Activated naive CD4-positive, alpha-beta T cell treated with anti-CD3 and anti-CD28 coated beads, Interleukin-2, amount 50 U/mL, for 72 hours (primary cell): ENCODE data around the gene GRK3. TPM values are rescaled to one million over a fixed set of nuclear protein-coding genes. Genes with fewer than 3 reads are reported as not detected.
"Not testable (repeated sequence)": the region's sequence is repeated elsewhere in the genome, so short reads cannot be mapped to it uniquely, and the experiment has no call there.

ENCODE experiments used
- ATAC-seq, 2 donors: fragments of 150-1000 bp; cut with Tn5 transposase; 2 replicates each; pipeline ENCODE4 v1.10.0; 2021; ENCODE audit warnings: mild to moderate bottlenecking in 2 of 2, moderate library complexity in 2 of 2
- DNase-seq, 2 donors: peaks; one replicate each; pipeline ENCODE4 v3.0.0; 2021 to 2022; ENCODE audit warnings: low spot score in 2 of 2
- H3K27ac Mint-ChIP-seq, 2 donors: one replicate each; pipeline ENCODE4 v1.8.0; 2022; ENCODE audit warnings: mild to moderate bottlenecking in 2 of 2, mixed read lengths in 2 of 2
- H3K36me3 Mint-ChIP-seq, 2 donors: one replicate each; pipeline ENCODE4 v1.8.0; 2022; ENCODE audit warnings: mixed read lengths in 2 of 2
- H3K9me3 Mint-ChIP-seq, 2 donors: one replicate each; pipeline ENCODE4 v1.8.0; 2022; ENCODE audit warnings: mixed read lengths in 2 of 2
- total RNA-seq, 2 donors: library from RNA; stranded (reverse); gene quantifications; one replicate each; pipeline ENCODE4 v1.2.3, GENCODE V29; 2022

Gene GRK3
- total RNA-seq, 2 donors from 2014 or later, result 13.6 to 31.6 TPM

GRCh38 chr22:25706197-25706596 is 141.7 kb downstream of the GRK3 start:
- H3K27ac Mint-ChIP-seq, result peak overlapping the region in 1 of 2 donors; percentile 12
- no peak for DNase-seq
- ATAC-seq, result no peak
- peaks cover 0 to 38% of the 10 kb centered on the region in 2 donors for H3K36me3 Mint-ChIP-seq
- no peaks in the 10 kb centered on the region for H3K9me3 Mint-ChIP-seq

- peaks cover 0 to 43% of the 10 kb centered on the region in 2 donors for H3K36me3 Mint-ChIP-seq
- ATAC-seq, result not testable (repeated sequence)
- H3K27ac Mint-ChIP-seq, result peak overlapping the region in 1 of 2 donors; percentile 80
These were observed 144.0 kb downstream of the GRK3 start for GRCh38 chr22:25708430-25708829.

GRCh38 chr22:25709758-25710157 is 145.3 kb downstream of the GRK3 start:
- peak overlapping the region; percentile 54 to 86 for H3K27ac Mint-ChIP-seq
- peak; percentile 98 to 99 for ATAC-seq
- H3K9me3 Mint-ChIP-seq, result no peaks in the 10 kb centered on the region
- DNase-seq, result peak; percentile 52 to 57
- H3K36me3 Mint-ChIP-seq, result peaks cover 0 to 42% of the 10 kb centered on the region in 2 donors

More at GRCh38 chr22:25708430-25708829, 144.0 kb downstream of the GRK3 start:
- H3K9me3 Mint-ChIP-seq, DNase-seq: not testable (repeated sequence)

GRCh38 chr22:25710501-25710900 is 146.0 kb downstream of the GRK3 start:
- no peak for ATAC-seq
- Mint-ChIP-seq H3K9me3 (no peaks in the 10 kb centered on the region), H3K36me3 (peaks cover 0 to 40% of the 10 kb centered on the region in 2 donors), H3K27ac (peak overlapping the region in 1 of 2 donors; percentile 54)
- no peak for DNase-seq

GRCh38 chr22:25711491-25711890 is 147.0 kb downstream of the GRK3 start:
- no peak for DNase-seq
- Mint-ChIP-seq H3K36me3 (peaks cover 0 to 32% of the 10 kb centered on the region in 2 donors), H3K9me3 (no peaks in the 10 kb centered on the region), H3K27ac (peak overlapping the region; percentile 14 to 57)
- no peak for ATAC-seq

GRCh38 chr22:25712661-25713400 is 148.4 kb downstream of the GRK3 start:
- DNase-seq (no peak), ATAC-seq (no peak)
- peaks cover 0 to 21% of the 10 kb centered on the region in 2 donors for H3K36me3 Mint-ChIP-seq
- H3K27ac Mint-ChIP-seq, result peak overlapping the region in 1 of 2 donors; percentile 40
- no peaks in the 10 kb centered on the region for H3K9me3 Mint-ChIP-seq

- Mint-ChIP-seq H3K27ac (no peak overlapping the region), H3K36me3 (peaks cover 0 to 29% of the 10 kb centered on the region in 2 donors), H3K9me3 (no peaks in the 10 kb centered on the region)
- DNase-seq (no peak), ATAC-seq (no peak)
These were observed 149.6 kb downstream of the GRK3 start for GRCh38 chr22:25714070-25714469.

GRCh38 chr22:25714739-25715138 is 150.3 kb downstream of the GRK3 start:
- Mint-ChIP-seq H3K27ac (no peak overlapping the region), H3K36me3 (peaks cover 0 to 29% of the 10 kb centered on the region in 2 donors), H3K9me3 (no peaks in the 10 kb centered on the region)
- no peak for DNase-seq
- peak in 1 of 2 donors; percentile 19 for ATAC-seq

GRCh38 chr22:25716637-25717036 is 152.2 kb downstream of the GRK3 start:
- no peak for ATAC-seq
- peaks cover 0 to 14% of the 10 kb centered on the region in 2 donors for H3K36me3 Mint-ChIP-seq
- no peaks in the 10 kb centered on the region for H3K9me3 Mint-ChIP-seq
- H3K27ac Mint-ChIP-seq, result no peak overlapping the region
- DNase-seq, result no peak

- peaks cover 0 to 13% of the 10 kb centered on the region in 2 donors for H3K36me3 Mint-ChIP-seq
These were observed 153.8 kb downstream of the GRK3 start for GRCh38 chr22:25718135-25718840.

GRCh38 chr22:25722223-25722622 is 157.7 kb downstream of the GRK3 start:
- Mint-ChIP-seq H3K36me3 (peaks cover 0 to 9% of the 10 kb centered on the region in 2 donors), H3K27ac (no peak overlapping the region), H3K9me3 (no peaks in the 10 kb centered on the region)
- ATAC-seq, result no peak
- no peak for DNase-seq

More at GRCh38 chr22:25718135-25718840, 153.8 kb downstream of the GRK3 start:
- DNase-seq (no peak), ATAC-seq (peak in 1 of 2 donors; percentile 37)
- Mint-ChIP-seq H3K27ac (peak overlapping the region in 1 of 2 donors; percentile 39), H3K9me3 (no peaks in the 10 kb centered on the region)

- Mint-ChIP-seq H3K27ac (no peak overlapping the region), H3K36me3 (peaks cover 0 to 9% of the 10 kb centered on the region in 2 donors), H3K9me3 (no peaks in the 10 kb centered on the region)
- ATAC-seq (no peak), DNase-seq (no peak)
These were observed 158.2 kb downstream of the GRK3 start for GRCh38 chr22:25722626-25723025.

- Mint-ChIP-seq H3K9me3 (no peaks in the 10 kb centered on the region), H3K27ac (peak overlapping the region; percentile 31 to 40), H3K36me3 (no peaks in the 10 kb centered on the region)
- DNase-seq (no peak), ATAC-seq (peak; percentile 57 to 79)
These were observed 161.8 kb downstream of the GRK3 start for GRCh38 chr22:25726241-25726640.

- Mint-ChIP-seq H3K36me3 (no peaks in the 10 kb centered on the region), H3K9me3 (no peaks in the 10 kb centered on the region), H3K27ac (peak overlapping the region in 1 of 2 donors; percentile 29)
- DNase-seq (no peak), ATAC-seq (no peak)
These were observed 163.6 kb downstream of the GRK3 start for GRCh38 chr22:25728071-25728470.

GRCh38 chr22:25729016-25729995 is 164.8 kb downstream of the GRK3 start:
- Mint-ChIP-seq H3K36me3 (peaks cover 0 to 5% of the 10 kb centered on the region in 2 donors), H3K9me3 (peaks cover 0 to 4% of the 10 kb centered on the region in 2 donors), H3K27ac (peak overlapping the region in 1 of 2 donors; percentile 4)
- ATAC-seq (peak in 1 of 2 donors; percentile 33), DNase-seq (no peak)

GRCh38 chr22:25735650-25736049 is 171.2 kb downstream of the GRK3 start:
- H3K36me3 Mint-ChIP-seq, result peaks cover 0 to 26% of the 10 kb centered on the region in 2 donors
- H3K27ac Mint-ChIP-seq, result peak overlapping the region; percentile 98
- DNase-seq (no peak), ATAC-seq (no peak)
- H3K9me3 Mint-ChIP-seq, result peaks cover 3 to 15% of the 10 kb centered on the region in 2 donors
